CD1c-positive myeloid dendritic cell (primary cell): ENCODE results near the gene CLMN.
A peak's percentile ranks its signal among the peaks of the same experiment; 100 is the strongest.

ENCODE experiments used
- DNase-seq: peaks from one replicate; pipeline ENCODE4 v3.0.0-alpha.2; 2016; ENCODE audit errors: extremely low spot score

CLMN gene

GRCh38 chr14:95320955-95321600 is 1.4 kb upstream of the CLMN start:
- no peak for DNase-seq

GRCh38 chr14:95320078-95320895 is 579 bp upstream of the CLMN start:
- no peak for DNase-seq

GRCh38 chr14:95318399-95319311 is 1.1 kb downstream of the CLMN start:
- no peak for DNase-seq

GRCh38 chr14:95317817-95318343 is 1.8 kb downstream of the CLMN start:
- no peak for DNase-seq

GRCh38 chr14:95316821-95317220 is 2.9 kb downstream of the CLMN start:
- DNase-seq, result no peak

- no peak for DNase-seq
These were observed 4.1 kb downstream of the CLMN start for GRCh38 chr14:95315579-95315978.

- DNase-seq, result no peak
These were observed 4.6 kb downstream of the CLMN start for GRCh38 chr14:95315156-95315555.

GRCh38 chr14:95314609-95315008 is 5.1 kb downstream of the CLMN start:
- DNase-seq, result peak; percentile 86

GRCh38 chr14:95313707-95314106 is 6.0 kb downstream of the CLMN start:
- DNase-seq, result peak; percentile 93

- no peak for DNase-seq
These were observed 6.5 kb downstream of the CLMN start for GRCh38 chr14:95313190-95313589.

GRCh38 chr14:95312311-95312710 is 7.4 kb downstream of the CLMN start:
- peak; percentile 38 for DNase-seq

- DNase-seq, result peak; percentile 73
These were observed 8.0 kb downstream of the CLMN start for GRCh38 chr14:95311752-95312151.

GRCh38 chr14:95310635-95311380 is 8.9 kb downstream of the CLMN start:
- DNase-seq, result no peak

- DNase-seq, result no peak
These were observed 10.3 kb downstream of the CLMN start for GRCh38 chr14:95309261-95310051.

GRCh38 chr14:95308073-95308472 is 11.6 kb downstream of the CLMN start:
- DNase-seq, result no peak

- DNase-seq, result no peak
These were observed 12.2 kb downstream of the CLMN start for GRCh38 chr14:95307402-95308041.

- no peak for DNase-seq
These were observed 13.8 kb downstream of the CLMN start for GRCh38 chr14:95305940-95306339.

GRCh38 chr14:95305145-95305544 is 14.6 kb downstream of the CLMN start:
- no peak for DNase-seq

GRCh38 chr14:95304342-95304741 is 15.4 kb downstream of the CLMN start:
- DNase-seq, result no peak

- DNase-seq, result no peak
These were observed 16.2 kb downstream of the CLMN start for GRCh38 chr14:95303552-95303951.
